ENCODE results near the gene TNFSF8.
A peak's percentile ranks its signal among the peaks of the same experiment; 100 is the strongest.

- TF ChIP-seq EZH2phosphoT487 (IDR thresholded peaks at IDR 0.05; ENCODE audit: borderline replicate concordance, low read depth, low read length): no peak
- TF ChIP-seq, protein P1, sequence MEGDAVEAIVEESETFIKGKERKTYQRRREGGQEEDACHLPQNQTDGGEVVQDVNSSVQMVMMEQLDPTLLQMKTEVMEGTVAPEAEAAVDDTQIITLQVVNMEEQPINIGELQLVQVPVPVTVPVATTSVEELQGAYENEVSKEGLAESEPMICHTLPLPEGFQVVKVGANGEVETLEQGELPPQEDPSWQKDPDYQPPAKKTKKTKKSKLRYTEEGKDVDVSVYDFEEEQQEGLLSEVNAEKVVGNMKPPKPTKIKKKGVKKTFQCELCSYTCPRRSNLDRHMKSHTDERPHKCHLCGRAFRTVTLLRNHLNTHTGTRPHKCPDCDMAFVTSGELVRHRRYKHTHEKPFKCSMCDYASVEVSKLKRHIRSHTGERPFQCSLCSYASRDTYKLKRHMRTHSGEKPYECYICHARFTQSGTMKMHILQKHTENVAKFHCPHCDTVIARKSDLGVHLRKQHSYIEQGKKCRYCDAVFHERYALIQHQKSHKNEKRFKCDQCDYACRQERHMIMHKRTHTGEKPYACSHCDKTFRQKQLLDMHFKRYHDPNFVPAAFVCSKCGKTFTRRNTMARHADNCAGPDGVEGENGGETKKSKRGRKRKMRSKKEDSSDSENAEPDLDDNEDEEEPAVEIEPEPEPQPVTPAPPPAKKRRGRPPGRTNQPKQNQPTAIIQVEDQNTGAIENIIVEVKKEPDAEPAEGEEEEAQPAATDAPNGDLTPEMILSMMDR (conservative IDR thresholded peaks at IDR 0.05; ENCODE audit: low read length): peak; percentile 84
Observed at GRCh38 chr9:114911167-114911821, 19.1 kb downstream of the TNFSF8 start.
